Osteocyte (in vitro differentiated cells): ENCODE measurements around the gene DENND6B. TPM values are rescaled to one million over a fixed set of nuclear protein-coding genes. Genes with fewer than 3 reads are reported as not detected.

Source experiments
- DNase-seq: peaks from one replicate; pipeline ENCODE4 v3.0.0; 2021; ENCODE audit warnings: mixed read lengths; ENCODE audit not compliant: unreplicated experiment; ENCODE audit errors: extremely low spot score
- H3K27ac Mint-ChIP-seq: one replicate; pipeline ENCODE4 v1.8.0; 2021; ENCODE audit warnings: mild to moderate bottlenecking, mixed read lengths; ENCODE audit not compliant: unreplicated experiment
- H3K27me3 Mint-ChIP-seq: one replicate; pipeline ENCODE4 v1.8.0; 2021; ENCODE audit warnings: mixed read lengths; ENCODE audit not compliant: unreplicated experiment
- H3K36me3 Mint-ChIP-seq: one replicate; pipeline ENCODE4 v1.8.0; 2021; ENCODE audit warnings: mixed read lengths; ENCODE audit not compliant: unreplicated experiment
- H3K4me1 Mint-ChIP-seq: one replicate; pipeline ENCODE4 v1.8.0; 2021; ENCODE audit warnings: mixed read lengths; ENCODE audit not compliant: unreplicated experiment
- H3K4me3 Mint-ChIP-seq: one replicate; pipeline ENCODE4 v1.8.0; 2021; ENCODE audit warnings: mild to moderate bottlenecking, moderate library complexity, mixed read lengths; ENCODE audit not compliant: unreplicated experiment
- H3K9me3 Mint-ChIP-seq: one replicate; pipeline ENCODE4 v1.8.0; 2021; ENCODE audit warnings: mixed read lengths; ENCODE audit not compliant: unreplicated experiment
- total RNA-seq: library from RNA; stranded (reverse); gene quantifications from 2 replicates; pipeline ENCODE4 v1.2.1, GENCODE V29; 2021
- TF ChIP-seq, protein P1 (sequence below): fragments of 200-600 bp; sonication (generic); IDR thresholded peaks from 2 replicates; pipeline ENCODE4 v1.5.0; 2021; ENCODE audit warnings: antibody characterized with exemption, mild to moderate bottlenecking, moderate library complexity

The DENND6B gene
- total RNA-seq, 1 donor from 2014 or later, result 10.8 TPM

DNA sequence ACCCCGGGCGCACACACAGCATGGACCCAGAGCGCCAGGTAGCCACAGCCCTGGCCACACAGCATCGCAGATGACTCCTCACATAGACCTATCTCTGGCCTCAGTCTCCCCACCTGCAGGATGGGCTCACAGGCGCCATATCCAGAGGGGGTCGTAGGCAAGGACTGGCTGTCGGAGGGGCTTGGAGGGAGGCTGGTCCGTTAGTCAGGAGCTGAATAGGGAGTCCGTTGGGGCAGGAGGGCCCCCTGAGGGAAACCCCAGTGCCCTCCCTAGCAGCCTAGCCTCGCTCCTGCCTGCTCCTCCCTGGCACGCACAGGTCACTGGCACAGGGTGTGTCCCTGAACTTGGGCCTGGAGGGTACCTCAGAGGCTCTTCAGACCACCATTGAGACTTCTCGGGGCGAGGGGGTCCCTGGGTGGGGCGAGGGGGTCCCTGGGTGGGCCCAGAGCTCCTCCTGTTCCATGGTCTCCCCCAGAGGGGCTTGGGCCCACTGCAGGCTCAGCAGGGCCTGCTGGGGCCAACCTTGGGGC is 21.4 kb downstream of the DENND6B start:
- Mint-ChIP-seq H3K9me3 (no peaks in the 10 kb centered on the region), H3K4me1 (peaks cover 68% of the 10 kb centered on the region), H3K4me3 (peak overlapping the region; percentile 93), H3K27me3 (no peaks in the 10 kb centered on the region), H3K27ac (peak overlapping the region; percentile 96), H3K36me3 (peaks cover 4% of the 10 kb centered on the region)
- DNase-seq, result no peak
- TF ChIP-seq, protein P1, sequence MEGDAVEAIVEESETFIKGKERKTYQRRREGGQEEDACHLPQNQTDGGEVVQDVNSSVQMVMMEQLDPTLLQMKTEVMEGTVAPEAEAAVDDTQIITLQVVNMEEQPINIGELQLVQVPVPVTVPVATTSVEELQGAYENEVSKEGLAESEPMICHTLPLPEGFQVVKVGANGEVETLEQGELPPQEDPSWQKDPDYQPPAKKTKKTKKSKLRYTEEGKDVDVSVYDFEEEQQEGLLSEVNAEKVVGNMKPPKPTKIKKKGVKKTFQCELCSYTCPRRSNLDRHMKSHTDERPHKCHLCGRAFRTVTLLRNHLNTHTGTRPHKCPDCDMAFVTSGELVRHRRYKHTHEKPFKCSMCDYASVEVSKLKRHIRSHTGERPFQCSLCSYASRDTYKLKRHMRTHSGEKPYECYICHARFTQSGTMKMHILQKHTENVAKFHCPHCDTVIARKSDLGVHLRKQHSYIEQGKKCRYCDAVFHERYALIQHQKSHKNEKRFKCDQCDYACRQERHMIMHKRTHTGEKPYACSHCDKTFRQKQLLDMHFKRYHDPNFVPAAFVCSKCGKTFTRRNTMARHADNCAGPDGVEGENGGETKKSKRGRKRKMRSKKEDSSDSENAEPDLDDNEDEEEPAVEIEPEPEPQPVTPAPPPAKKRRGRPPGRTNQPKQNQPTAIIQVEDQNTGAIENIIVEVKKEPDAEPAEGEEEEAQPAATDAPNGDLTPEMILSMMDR, result no peak

DNA sequence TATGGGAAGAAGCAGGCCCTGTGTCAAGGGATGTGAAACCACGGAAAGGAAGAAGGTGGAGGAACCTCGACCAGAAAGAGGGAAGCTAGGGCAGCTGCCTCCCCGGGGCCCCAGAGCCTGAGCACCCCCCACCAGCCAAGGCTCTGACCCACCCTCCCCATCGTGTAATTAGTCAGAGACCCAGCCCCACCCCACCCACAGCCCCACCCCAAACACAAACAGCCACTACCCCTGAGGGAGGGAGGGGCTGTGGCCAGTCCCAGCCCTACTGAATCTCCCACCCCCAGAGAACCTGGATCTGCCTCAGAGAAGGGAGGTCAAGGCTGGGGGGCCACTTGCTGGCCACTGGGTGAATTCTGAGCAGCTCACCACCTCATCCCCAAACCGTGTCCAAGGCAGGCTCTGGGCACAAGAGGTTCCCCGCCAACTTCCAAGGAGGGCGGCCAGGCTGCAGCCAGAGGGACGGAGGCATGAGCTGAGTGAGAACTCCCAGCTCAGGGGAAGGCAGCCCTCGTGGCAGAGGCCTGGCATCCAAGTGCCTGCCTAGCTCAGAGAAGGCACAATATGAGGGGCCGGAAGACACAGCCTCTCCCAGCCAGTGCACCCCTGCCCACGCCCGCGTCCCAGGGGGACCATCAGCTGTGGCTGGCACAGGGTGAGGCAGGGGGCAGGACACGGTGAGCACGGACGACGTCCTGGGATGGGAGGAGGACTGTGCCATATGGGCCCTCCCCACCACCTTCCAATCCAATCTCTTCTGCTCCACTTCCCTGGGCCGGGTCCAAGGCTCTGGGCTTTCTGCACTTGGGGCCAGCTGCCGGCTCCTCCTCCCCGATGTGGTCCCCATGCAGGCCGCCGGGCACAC is 22.1 kb downstream of the DENND6B start:
- peaks cover 4% of the 10 kb centered on the region for H3K36me3 Mint-ChIP-seq
- H3K27ac Mint-ChIP-seq, result peak overlapping the region; percentile 96
- H3K4me1 Mint-ChIP-seq, result peaks cover 68% of the 10 kb centered on the region
- TF ChIP-seq, protein P1, result no peak
- no peaks in the 10 kb centered on the region for H3K9me3 Mint-ChIP-seq
- no peak for DNase-seq
- H3K27me3 Mint-ChIP-seq, result no peaks in the 10 kb centered on the region
- peak overlapping the region; percentile 93 for H3K4me3 Mint-ChIP-seq

- peak overlapping the region; percentile 96 for H3K27ac Mint-ChIP-seq
- peak overlapping the region; percentile 65 for H3K4me3 Mint-ChIP-seq
- TF ChIP-seq, protein P1, result peak; percentile 13
- H3K4me1 Mint-ChIP-seq, result peaks cover 62% of the 10 kb centered on the region
- DNase-seq, result no peak
- no peaks in the 10 kb centered on the region for H3K9me3 Mint-ChIP-seq
- peaks cover 4% of the 10 kb centered on the region for H3K36me3 Mint-ChIP-seq
- H3K27me3 Mint-ChIP-seq, result no peaks in the 10 kb centered on the region
These were observed 22.8 kb downstream of the DENND6B start for GRCh38 chr22:50303848-50304527.

- peaks cover 4% of the 10 kb centered on the region for H3K36me3 Mint-ChIP-seq
- peaks cover 62% of the 10 kb centered on the region for H3K4me1 Mint-ChIP-seq
- H3K27ac Mint-ChIP-seq, result peak overlapping the region; percentile 96
- H3K27me3 Mint-ChIP-seq, result no peaks in the 10 kb centered on the region
- peak overlapping the region; percentile 65 for H3K4me3 Mint-ChIP-seq
- H3K9me3 Mint-ChIP-seq, result no peaks in the 10 kb centered on the region
- no peak for DNase-seq
- TF ChIP-seq, protein P1, result no peak
These were observed 23.3 kb downstream of the DENND6B start for GRCh38 chr22:50303515-50303847.

DNA sequence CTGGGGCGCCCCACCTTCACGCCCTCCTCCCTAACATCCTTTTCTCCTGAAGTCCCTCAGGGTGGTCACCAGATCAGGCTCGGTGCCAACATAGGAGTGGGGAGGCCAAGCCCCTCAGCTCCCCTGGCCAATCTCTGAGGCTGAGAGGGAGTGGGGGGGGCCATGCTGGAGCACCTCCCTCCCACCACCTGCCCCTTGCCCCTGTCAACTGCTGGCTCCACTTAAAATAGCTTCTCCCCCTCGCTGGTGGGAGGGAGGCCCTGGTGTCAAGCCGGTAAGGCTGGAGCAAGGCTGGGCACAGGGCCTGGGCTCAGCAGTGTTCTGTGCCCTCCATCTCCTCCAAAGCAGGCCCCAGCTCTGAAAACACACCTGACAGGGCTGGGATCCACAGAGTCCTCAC is 24.2 kb downstream of the DENND6B start:
- Mint-ChIP-seq H3K4me3 (peak overlapping the region; percentile 32), H3K27me3 (no peaks in the 10 kb centered on the region), H3K9me3 (no peaks in the 10 kb centered on the region), H3K4me1 (peaks cover 69% of the 10 kb centered on the region), H3K27ac (peak overlapping the region; percentile 96), H3K36me3 (peaks cover 4% of the 10 kb centered on the region)
- TF ChIP-seq, protein P1, result no peak
- DNase-seq, result no peak
